Measurements from ENCODE around the gene TGFBR3. TPM values are rescaled to one million over a fixed set of nuclear protein-coding genes. Genes with fewer than 3 reads are reported as not detected.

Gene TGFBR3
- total and polyA plus RNA-seq, 9 of the 15 experiments (the other 6 are each of a cell fraction or from before 2014, with no cell fraction given), result 3.6 to 32.4 (median 15.6) TPM

GRCh38 chr1:91706140-91706957 lies 179.6 kb downstream of the TGFBR3 start:
- H3K27me3 ChIP-seq (ENCODE audit: control insufficient read depth in 2 of 2, insufficient read depth in 2 of 2, low read length in 2 of 2), result no peaks in the 10 kb centered on the region
- BruUV-seq (replicated peaks), result no TSS peak
- H4K20me1 ChIP-seq (replicated peaks; ENCODE audit: control insufficient read depth, insufficient read depth, low read length), result no peaks in the 10 kb centered on the region
- H3K27ac ChIP-seq (ENCODE audit: extremely low read depth, low read depth, low read length), result peak overlapping the region; percentile 95
- H3K9ac ChIP-seq (ENCODE audit: insufficient read depth in 1 of 2, low read depth in 2 of 2, low read length in 2 of 2), result peak overlapping the region in 1 of 2 experiments; percentile 77; a peak in 2 of 4 replicates
- H2AFZ ChIP-seq (ENCODE audit: low read depth, low read length), result peak overlapping the region; percentile 81
- in situ Hi-C loops (cut with MboI) (no loop called here), intact Hi-C loops (cut with micrococcal nuclease) (loop anchor here (2.0 to 10.0 kb wide), 2 partner anchors 26 to 152 kb away; no protein-coding TSS in a partner anchor)
- peak overlapping the region; percentile 53 for H3K4me2 ChIP-seq (ENCODE audit: insufficient read depth, low read length)
- ATAC-seq (peak; percentile 98), FAIRE-seq (peak; percentile 94), DNase-seq (ENCODE audit: extremely low read depth in 1 of 4, low spot score in 3 of 4) (peak; percentile 40 to 94 (median 60))
- no peak overlapping the region for H3K4me3 ChIP-seq
- H3K36me3 ChIP-seq (ENCODE audit: control insufficient read depth, insufficient read depth, low read length), result peaks cover 54% of the 10 kb centered on the region; the same call in 2 of the 3 replicates
- H3K9me1 ChIP-seq (ENCODE audit: control insufficient read depth, insufficient read depth, low read length), result no peaks in the 10 kb centered on the region
- ChIA-PET POLR2A (interaction anchor here (0.6 to 2.6 kb wide), 7 partner anchors 12 to 1535 kb away, joined by 3 to 10 read pairs (median 4); no protein-coding TSS in a partner anchor), CTCF (ENCODE audit: low intra/inter-chr PET ratio) (no interaction called here)
- no peaks in the 10 kb centered on the region for H3K9me3 ChIP-seq (replicated peaks; ENCODE audit: control insufficient read depth, insufficient read depth, low read depth, low read length)
- WGBS (ENCODE audit: insufficient coverage, low coverage, missing lambda C conversion rate), result 3% methylated on average over 5 of the region's 5 CpGs
- peaks cover 4% of the 10 kb centered on the region; the same call in 1 of the 3 replicates for H3K79me2 ChIP-seq (ENCODE audit: control insufficient read depth, insufficient read depth, low read length)
- peaks cover 17 to 46% of the 10 kb centered on the region in 2 experiments; a peak in 4 of 5 replicates for H3K4me1 ChIP-seq (replicated peaks in 1 of 2; ENCODE audit: control insufficient read depth in 2 of 2, insufficient read depth in 2 of 2, low read length in 2 of 2)
- TF ChIP-seq NUFIP1 (IDR thresholded peaks at IDR 0.05; ENCODE audit: partially characterized antibody), result peak; percentile 44
- TF ChIP-seq SPI1 (IDR thresholded peaks at IDR 0.05; ENCODE audit: borderline replicate concordance, low read depth, low read length), result no peak
- 0 out of 4 replicates have a peak, but pooled peaks of 1 of the 2 experiments have one; percentile 36 for TF ChIP-seq MAZ (CRISPR knock-in tag; conservative IDR thresholded peaks at IDR 0.05 in 1 of 2, IDR thresholded peaks at IDR 0.05 in 1 of 2)
- TF ChIP-seq ZNF140 (CRISPR knock-in tag; IDR thresholded peaks at IDR 0.05), result peak; percentile 41; the same call in 1 of the 2 replicates
- TF ChIP-seq ZNF644 (tag; IDR thresholded peaks at IDR 0.05; ENCODE audit: low read depth), result peak; percentile 94
- TF ChIP-seq, protein P1, sequence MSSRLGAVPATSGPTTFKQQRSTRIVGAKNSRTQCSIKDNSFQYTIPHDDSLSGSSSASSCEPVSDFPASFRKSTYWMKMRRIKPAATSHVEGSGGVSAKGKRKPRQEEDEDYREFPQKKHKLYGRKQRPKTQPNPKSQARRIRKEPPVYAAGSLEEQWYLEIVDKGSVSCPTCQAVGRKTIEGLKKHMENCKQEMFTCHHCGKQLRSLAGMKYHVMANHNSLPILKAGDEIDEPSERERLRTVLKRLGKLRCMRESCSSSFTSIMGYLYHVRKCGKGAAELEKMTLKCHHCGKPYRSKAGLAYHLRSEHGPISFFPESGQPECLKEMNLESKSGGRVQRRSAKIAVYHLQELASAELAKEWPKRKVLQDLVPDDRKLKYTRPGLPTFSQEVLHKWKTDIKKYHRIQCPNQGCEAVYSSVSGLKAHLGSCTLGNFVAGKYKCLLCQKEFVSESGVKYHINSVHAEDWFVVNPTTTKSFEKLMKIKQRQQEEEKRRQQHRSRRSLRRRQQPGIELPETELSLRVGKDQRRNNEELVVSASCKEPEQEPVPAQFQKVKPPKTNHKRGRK (tag; IDR thresholded peaks at IDR 0.05), result no peak
- TF ChIP-seq SMAD2 (IDR thresholded peaks at IDR 0.05; ENCODE audit: low read depth, low read length), result no peak
- TF ChIP-seq, protein P2, sequence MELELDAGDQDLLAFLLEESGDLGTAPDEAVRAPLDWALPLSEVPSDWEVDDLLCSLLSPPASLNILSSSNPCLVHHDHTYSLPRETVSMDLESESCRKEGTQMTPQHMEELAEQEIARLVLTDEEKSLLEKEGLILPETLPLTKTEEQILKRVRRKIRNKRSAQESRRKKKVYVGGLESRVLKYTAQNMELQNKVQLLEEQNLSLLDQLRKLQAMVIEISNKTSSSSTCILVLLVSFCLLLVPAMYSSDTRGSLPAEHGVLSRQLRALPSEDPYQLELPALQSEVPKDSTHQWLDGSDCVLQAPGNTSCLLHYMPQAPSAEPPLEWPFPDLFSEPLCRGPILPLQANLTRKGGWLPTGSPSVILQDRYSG (tag; conservative IDR thresholded peaks at IDR 0.05; ENCODE audit: low read depth), result peak; percentile 95
- TF ChIP-seq ZNF165 (CRISPR knock-in tag; IDR thresholded peaks at IDR 0.05; ENCODE audit: borderline replicate concordance), result peak; percentile 9; the same call in 1 of the 2 replicates
- TF ChIP-seq, protein P3, sequence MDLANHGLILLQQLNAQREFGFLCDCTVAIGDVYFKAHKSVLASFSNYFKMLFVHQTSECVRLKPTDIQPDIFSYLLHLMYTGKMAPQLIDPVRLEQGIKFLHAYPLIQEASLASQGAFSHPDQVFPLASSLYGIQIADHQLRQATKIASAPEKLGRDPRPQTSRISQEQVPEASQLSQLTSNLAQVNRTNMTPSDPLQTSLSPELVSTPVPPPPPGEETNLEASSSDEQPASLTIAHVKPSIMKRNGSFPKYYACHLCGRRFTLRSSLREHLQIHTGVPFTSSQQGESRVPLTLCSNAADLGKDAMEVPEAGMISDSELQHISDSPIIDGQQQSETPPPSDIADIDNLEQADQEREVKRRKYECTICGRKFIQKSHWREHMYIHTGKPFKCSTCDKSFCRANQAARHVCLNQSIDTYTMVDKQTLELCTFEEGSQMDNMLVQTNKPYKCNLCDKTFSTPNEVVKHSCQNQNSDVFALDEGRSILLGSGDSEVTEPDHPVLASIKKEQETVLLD (IDR thresholded peaks at IDR 0.05), result 0 out of 2 replicates have a peak, but pooled peaks have one; percentile 28
- TF ChIP-seq MIER1 (IDR thresholded peaks at IDR 0.05; ENCODE audit: low read depth), result no peak
- TF ChIP-seq HCFC1 (IDR thresholded peaks at IDR 0.05; ENCODE audit: low read depth, low read length), result no peak
- TF ChIP-seq, protein P4, sequence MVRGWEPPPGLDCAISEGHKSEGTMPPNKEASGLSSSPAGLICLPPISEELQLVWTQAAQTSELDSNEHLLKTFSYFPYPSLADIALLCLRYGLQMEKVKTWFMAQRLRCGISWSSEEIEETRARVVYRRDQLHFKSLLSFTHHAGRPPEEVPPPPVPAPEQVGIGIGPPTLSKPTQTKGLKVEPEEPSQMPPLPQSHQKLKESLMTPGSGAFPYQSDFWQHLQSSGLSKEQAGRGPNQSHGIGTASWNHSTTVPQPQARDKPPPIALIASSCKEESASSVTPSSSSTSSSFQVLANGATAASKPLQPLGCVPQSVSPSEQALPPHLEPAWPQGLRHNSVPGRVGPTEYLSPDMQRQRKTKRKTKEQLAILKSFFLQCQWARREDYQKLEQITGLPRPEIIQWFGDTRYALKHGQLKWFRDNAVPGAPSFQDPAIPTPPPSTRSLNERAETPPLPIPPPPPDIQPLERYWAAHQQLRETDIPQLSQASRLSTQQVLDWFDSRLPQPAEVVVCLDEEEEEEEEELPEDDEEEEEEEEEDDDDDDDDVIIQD (CRISPR knock-in tag; IDR thresholded peaks at IDR 0.05), result no peak
- TF ChIP-seq, protein P5, sequence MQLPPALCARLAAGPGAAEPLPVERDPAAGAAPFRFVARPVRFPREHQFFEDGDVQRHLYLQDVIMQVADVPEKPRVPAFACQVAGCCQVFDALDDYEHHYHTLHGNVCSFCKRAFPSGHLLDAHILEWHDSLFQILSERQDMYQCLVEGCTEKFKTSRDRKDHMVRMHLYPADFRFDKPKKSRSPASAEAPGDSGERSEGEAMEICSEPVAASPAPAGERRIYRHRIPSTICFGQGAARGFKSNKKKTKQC (CRISPR knock-in tag; IDR thresholded peaks at IDR 0.05), result no peak
